GM19099 (cell line): ENCODE results near the gene CETN1.

Experiments used
- POLR2A ChIP-seq: IDR thresholded peaks from 3 replicates; pipeline ENCODE4 v1.6.1; 2011; ENCODE audit warnings: low read depth; ENCODE audit not compliant: insufficient read length; ENCODE audit errors: extremely low read depth

Gene CETN1

GRCh38 chr18:572091-572830 lies 7.9 kb upstream of the CETN1 start:
- TF ChIP-seq POLR2A: no peak

- no peak for TF ChIP-seq POLR2A
Observed at GRCh38 chr18:572831-573289, 7.3 kb upstream of the CETN1 start.

- TF ChIP-seq POLR2A: no peak
Observed at GRCh38 chr18:573385-573784, 6.8 kb upstream of the CETN1 start.

GRCh38 chr18:574149-574860 lies 5.9 kb upstream of the CETN1 start:
- TF ChIP-seq POLR2A: no peak

- TF ChIP-seq POLR2A: no peak
Observed at GRCh38 chr18:574865-575645, 5.1 kb upstream of the CETN1 start.

- TF ChIP-seq POLR2A: no peak
Observed at GRCh38 chr18:576924-577323, 3.3 kb upstream of the CETN1 start.

- no peak for TF ChIP-seq POLR2A
Observed at GRCh38 chr18:577643-578375, 2.4 kb upstream of the CETN1 start.

- TF ChIP-seq POLR2A: no peak
Observed at GRCh38 chr18:579238-579637, 942 bp upstream of the CETN1 start.

GRCh38 chr18:581096-581495 lies 916 bp downstream of the CETN1 start:
- TF ChIP-seq POLR2A: no peak

- no peak for TF ChIP-seq POLR2A
Observed at GRCh38 chr18:582465-582864, 2.3 kb downstream of the CETN1 start.

GRCh38 chr18:595068-595467 lies 14.9 kb downstream of the CETN1 start:
- no peak for TF ChIP-seq POLR2A

- no peak for TF ChIP-seq POLR2A
Observed at GRCh38 chr18:595571-595970, 15.4 kb downstream of the CETN1 start.

GRCh38 chr18:596288-596881 lies 16.2 kb downstream of the CETN1 start:
- no peak for TF ChIP-seq POLR2A

GRCh38 chr18:598124-598589 lies 18.0 kb downstream of the CETN1 start:
- no peak for TF ChIP-seq POLR2A
